KMS-11 (cell line): ENCODE results near the gene R3HDM4.

Experiments
- H2AFZ ChIP-seq: fragments of 200-600 bp; sonication (generic); 2 replicates; pipeline ENCODE4 v1.6.1; 2016; ENCODE audit warnings: antibody characterized with exemption, mixed run types, low read depth
- H3K27ac ChIP-seq: fragments of 200-600 bp; sonication (generic); 2 replicates; pipeline ENCODE4 v1.6.1; 2016; ENCODE audit warnings: mild to moderate bottlenecking, mixed run types
- H3K27me3 ChIP-seq: fragments of 200-600 bp; sonication (generic); 2 replicates; pipeline ENCODE4 v1.6.1; 2017; ENCODE audit warnings: mild to moderate bottlenecking, low read depth, mixed run types, moderate library complexity; ENCODE audit not compliant: insufficient read depth
- H3K36me3 ChIP-seq: fragments of 200-600 bp; sonication (generic); 2 replicates; pipeline ENCODE4 v1.6.1; 2017; ENCODE audit warnings: mild to moderate bottlenecking, mixed run types; ENCODE audit not compliant: insufficient read depth
- H3K4me1 ChIP-seq: fragments of 200-600 bp; sonication (generic); 2 replicates; pipeline ENCODE4 v1.6.1; 2016; ENCODE audit warnings: mild to moderate bottlenecking, low read depth, mixed run types; ENCODE audit not compliant: poor library complexity, severe bottlenecking
- H3K4me2 ChIP-seq: fragments of 200-600 bp; sonication (generic); 2 replicates; pipeline ENCODE4 v1.7.0; 2016; ENCODE audit warnings: mild to moderate bottlenecking, mixed run types
- H3K4me3 ChIP-seq: fragments of 200-600 bp; sonication (generic); IDR thresholded peaks from 2 replicates; pipeline ENCODE4 v1.6.1; 2017; ENCODE audit warnings: low read depth, low read length, mixed read lengths; ENCODE audit not compliant: insufficient read depth
- H3K79me2 ChIP-seq: fragments of 200-600 bp; sonication (generic); 2 replicates; pipeline ENCODE4 v1.6.1; 2016; ENCODE audit warnings: low read depth, mixed run types; ENCODE audit not compliant: insufficient read depth
- H3K9ac ChIP-seq: fragments of 200-600 bp; sonication (generic); 2 replicates; pipeline ENCODE4 v1.6.1; 2016; ENCODE audit warnings: mild to moderate bottlenecking, mixed run types
- H4K20me1 ChIP-seq: fragments of 200-600 bp; sonication (generic); 2 replicates; pipeline ENCODE4 v1.6.1; 2016; ENCODE audit warnings: mild to moderate bottlenecking, mixed run types; ENCODE audit not compliant: insufficient read depth
- CTCF ChIP-seq: fragments of 200-600 bp; sonication (generic); conservative IDR thresholded peaks from 2 replicates; pipeline ENCODE4 v1.6.1; 2017; ENCODE audit warnings: low read depth, mild to moderate bottlenecking, antibody characterized with exemption, low read length, moderate library complexity, mixed read lengths

Gene R3HDM4

GRCh38 chr19:863315-863620 is 49.8 kb downstream of the R3HDM4 start:
- Histone ChIP-seq H4K20me1 (no peaks in the 10 kb centered on the region), H3K4me2 (no peak overlapping the region), H3K4me1 (peaks cover 3% of the 10 kb centered on the region), H2AFZ (no peak overlapping the region), H3K79me2 (no peaks in the 10 kb centered on the region), H3K27me3 (no peaks in the 10 kb centered on the region), H3K4me3 (no peak overlapping the region), H3K9ac (no peak overlapping the region), H3K27ac (no peak overlapping the region), H3K36me3 (no peaks in the 10 kb centered on the region)
- TF ChIP-seq CTCF: no peak

- H3K79me2 ChIP-seq: no peaks in the 10 kb centered on the region
- no peak overlapping the region for H3K27ac ChIP-seq
- no peaks in the 10 kb centered on the region for H3K36me3 ChIP-seq
- peak overlapping the region; percentile 31; the same call in 1 of the 2 replicates for H3K4me2 ChIP-seq
- peaks cover 3% of the 10 kb centered on the region for H3K4me1 ChIP-seq
- no peaks in the 10 kb centered on the region for H3K27me3 ChIP-seq
- H3K9ac ChIP-seq: no peak overlapping the region
- H2AFZ ChIP-seq: no peak overlapping the region
- no peak for TF ChIP-seq CTCF
- H3K4me3 ChIP-seq: no peak overlapping the region
- no peaks in the 10 kb centered on the region for H4K20me1 ChIP-seq
Observed at GRCh38 chr19:862581-863314, 50.3 kb downstream of the R3HDM4 start.

- Histone ChIP-seq H3K27me3 (no peaks in the 10 kb centered on the region), H3K79me2 (no peaks in the 10 kb centered on the region), H4K20me1 (no peaks in the 10 kb centered on the region), H3K4me1 (peaks cover 3% of the 10 kb centered on the region), H2AFZ (no peak overlapping the region), H3K36me3 (no peaks in the 10 kb centered on the region), H3K27ac (no peak overlapping the region), H3K9ac (no peak overlapping the region), H3K4me3 (no peak overlapping the region), H3K4me2 (no peak overlapping the region)
- 0 out of 2 replicates have a peak, but pooled peaks have one; percentile 30 for TF ChIP-seq CTCF
Observed at GRCh38 chr19:861756-862580, 51.1 kb downstream of the R3HDM4 start.

GRCh38 chr19:861141-861755 is 51.8 kb downstream of the R3HDM4 start:
- H3K27ac ChIP-seq: no peak overlapping the region
- no peak overlapping the region for H3K4me2 ChIP-seq
- no peak for TF ChIP-seq CTCF
- H3K9ac ChIP-seq: no peak overlapping the region
- no peaks in the 10 kb centered on the region for H3K79me2 ChIP-seq
- H3K27me3 ChIP-seq: no peaks in the 10 kb centered on the region
- H2AFZ ChIP-seq: no peak overlapping the region
- no peak overlapping the region for H3K4me3 ChIP-seq
- peaks cover 3% of the 10 kb centered on the region for H3K4me1 ChIP-seq
- no peaks in the 10 kb centered on the region for H3K36me3 ChIP-seq
- no peaks in the 10 kb centered on the region for H4K20me1 ChIP-seq
